Cardiac muscle cell (in vitro differentiated cells and primary cell): ENCODE results near the gene DKK1. TPM values are rescaled to one million over a fixed set of nuclear protein-coding genes. Genes with fewer than 3 reads are reported as not detected.
A peak's percentile ranks its signal among the peaks of the same experiment; 100 is the strongest.

ENCODE experiments used
- DNase-seq, 2 donors: peaks; one replicate each; pipeline versions ENCODE4 v3.0.0 to v3.0.0-alpha.2; 2010 to 2017; ENCODE audit warnings: low read depth in 1 of 2, low spot score in 1 of 2
- H3K27ac ChIP-seq: fragments of 200-600 bp; sonication (generic); 2 replicates; pipeline ENCODE4 v1.5.1; 2016
- H3K27me3 ChIP-seq: fragments of 200-600 bp; sonication (generic); 2 replicates; pipeline ENCODE4 v1.6.0; 2016; ENCODE audit warnings: control low read depth
- H3K36me3 ChIP-seq: fragments of 200-600 bp; sonication (generic); 2 replicates; pipeline ENCODE4 v1.5.1; 2016; ENCODE audit warnings: control low read depth
- H3K4me1 ChIP-seq: fragments of 200-600 bp; sonication (generic); 2 replicates; pipeline ENCODE4 v1.8.1; 2017; ENCODE audit warnings: low read depth, mild to moderate bottlenecking, mixed run types
- H3K4me3 ChIP-seq: fragments of 200-600 bp; sonication (generic); 2 replicates; pipeline ENCODE4 v1.5.1; 2016; ENCODE audit warnings: mild to moderate bottlenecking
- H3K9me3 ChIP-seq: fragments of 200-600 bp; sonication (generic); 2 replicates; pipeline ENCODE4 v1.5.1; 2017; ENCODE audit warnings: low read depth, mild to moderate bottlenecking, control low read depth
- polyA plus RNA-seq: library from polyadenylated mRNA; unstranded; fragments of >200 nt; fragmentation: Nextera tagmentation; extraction: Ambion mirVana; gene quantifications from 2 replicates; pipeline ENCODE4 v1.2.1, GENCODE V29; 2016
- total RNA-seq: library from RNA; depleted of rRNA; stranded (reverse); fragments of >200 nt; gene quantifications from 2 replicates; pipeline ENCODE4 v1.2.3, GENCODE V29; 2016
- TF ChIP-seq, protein P1 (sequence below): IDR thresholded peaks from 2 replicates; pipeline ENCODE4 v1.5.1; 2012; ENCODE audit warnings: low read depth, mild to moderate bottlenecking, low read length

The DKK1 gene
- total and polyA plus RNA-seq, 2 experiments from 2014 or later, result 3.2 to 11.1 TPM

DNA sequence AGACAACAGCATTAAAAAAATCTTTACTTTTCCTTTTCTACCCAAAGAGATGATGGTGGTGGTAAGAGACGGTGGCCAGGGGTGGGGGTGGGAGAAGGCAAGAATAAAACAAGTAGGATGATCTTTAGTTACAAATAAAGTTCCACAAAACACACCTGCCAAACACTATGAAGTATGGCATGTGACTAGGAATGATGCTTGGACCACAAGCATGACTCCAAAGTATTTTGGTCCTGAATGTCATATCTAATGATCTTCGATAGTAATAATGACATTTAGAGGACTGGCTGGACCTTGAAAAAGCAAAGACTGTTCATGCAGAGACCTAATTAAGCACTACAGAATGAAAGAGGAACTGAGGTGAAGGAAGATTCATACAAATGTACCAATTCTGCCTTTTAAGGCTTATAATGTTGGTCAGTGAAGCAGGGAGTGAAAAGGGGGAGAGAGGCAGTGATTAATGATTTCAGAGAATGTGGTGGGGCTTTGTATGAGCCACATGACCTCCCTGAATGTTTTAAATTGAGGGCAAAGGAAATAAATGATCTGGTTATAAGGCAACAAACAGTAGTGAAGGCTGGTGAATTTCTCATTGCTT, 29.6 kb upstream of the DKK1 start:
- Histone ChIP-seq H3K27ac (no peak overlapping the region), H3K4me3 (no peak overlapping the region), H3K4me1 (no peaks in the 10 kb centered on the region), H3K36me3 (no peaks in the 10 kb centered on the region), H3K27me3 (no peaks in the 10 kb centered on the region), H3K9me3 (no peaks in the 10 kb centered on the region)
- DNase-seq, result no peak
- TF ChIP-seq, protein P1, sequence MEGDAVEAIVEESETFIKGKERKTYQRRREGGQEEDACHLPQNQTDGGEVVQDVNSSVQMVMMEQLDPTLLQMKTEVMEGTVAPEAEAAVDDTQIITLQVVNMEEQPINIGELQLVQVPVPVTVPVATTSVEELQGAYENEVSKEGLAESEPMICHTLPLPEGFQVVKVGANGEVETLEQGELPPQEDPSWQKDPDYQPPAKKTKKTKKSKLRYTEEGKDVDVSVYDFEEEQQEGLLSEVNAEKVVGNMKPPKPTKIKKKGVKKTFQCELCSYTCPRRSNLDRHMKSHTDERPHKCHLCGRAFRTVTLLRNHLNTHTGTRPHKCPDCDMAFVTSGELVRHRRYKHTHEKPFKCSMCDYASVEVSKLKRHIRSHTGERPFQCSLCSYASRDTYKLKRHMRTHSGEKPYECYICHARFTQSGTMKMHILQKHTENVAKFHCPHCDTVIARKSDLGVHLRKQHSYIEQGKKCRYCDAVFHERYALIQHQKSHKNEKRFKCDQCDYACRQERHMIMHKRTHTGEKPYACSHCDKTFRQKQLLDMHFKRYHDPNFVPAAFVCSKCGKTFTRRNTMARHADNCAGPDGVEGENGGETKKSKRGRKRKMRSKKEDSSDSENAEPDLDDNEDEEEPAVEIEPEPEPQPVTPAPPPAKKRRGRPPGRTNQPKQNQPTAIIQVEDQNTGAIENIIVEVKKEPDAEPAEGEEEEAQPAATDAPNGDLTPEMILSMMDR, result no peak

DNA sequence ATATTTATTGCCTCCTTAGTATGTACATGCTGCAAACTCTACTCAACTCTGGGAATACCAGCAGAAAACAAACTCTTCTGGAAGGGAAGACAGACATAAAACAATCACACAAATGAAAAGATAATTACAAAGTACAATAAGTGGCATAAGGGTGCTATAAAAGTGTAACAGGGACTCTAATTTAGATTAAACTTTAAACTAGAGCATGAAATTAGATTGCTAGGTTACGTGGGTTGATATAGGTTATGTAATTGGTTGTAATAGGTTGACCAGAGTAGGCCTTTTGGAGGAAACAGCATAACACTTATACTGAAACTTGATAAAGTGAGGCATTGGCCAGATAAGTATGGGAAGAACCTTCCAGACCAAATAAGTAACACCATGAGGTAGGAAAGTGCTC, 26.2 kb upstream of the DKK1 start:
- H3K27me3 ChIP-seq, result no peaks in the 10 kb centered on the region
- TF ChIP-seq, protein P1, result no peak
- no peak overlapping the region for H3K4me3 ChIP-seq
- H3K4me1 ChIP-seq, result no peaks in the 10 kb centered on the region
- H3K9me3 ChIP-seq, result no peaks in the 10 kb centered on the region
- no peak for DNase-seq
- no peak overlapping the region for H3K27ac ChIP-seq
- H3K36me3 ChIP-seq, result no peaks in the 10 kb centered on the region

GRCh38 chr10:52297747-52298146, 16.3 kb upstream of the DKK1 start:
- Histone ChIP-seq H3K36me3 (no peaks in the 10 kb centered on the region), H3K4me3 (no peak overlapping the region), H3K9me3 (no peaks in the 10 kb centered on the region), H3K4me1 (no peaks in the 10 kb centered on the region), H3K27me3 (no peaks in the 10 kb centered on the region), H3K27ac (no peak overlapping the region)
- TF ChIP-seq, protein P1, result no peak
- no peak for DNase-seq

- no peak overlapping the region for H3K27ac ChIP-seq
- no peaks in the 10 kb centered on the region for H3K4me1 ChIP-seq
- H3K36me3 ChIP-seq, result no peaks in the 10 kb centered on the region
- TF ChIP-seq, protein P1, result no peak
- no peaks in the 10 kb centered on the region for H3K27me3 ChIP-seq
- H3K9me3 ChIP-seq, result no peaks in the 10 kb centered on the region
- no peak for DNase-seq
- no peak overlapping the region for H3K4me3 ChIP-seq
These were observed 13.3 kb upstream of the DKK1 start for GRCh38 chr10:52300599-52301277.

DNA sequence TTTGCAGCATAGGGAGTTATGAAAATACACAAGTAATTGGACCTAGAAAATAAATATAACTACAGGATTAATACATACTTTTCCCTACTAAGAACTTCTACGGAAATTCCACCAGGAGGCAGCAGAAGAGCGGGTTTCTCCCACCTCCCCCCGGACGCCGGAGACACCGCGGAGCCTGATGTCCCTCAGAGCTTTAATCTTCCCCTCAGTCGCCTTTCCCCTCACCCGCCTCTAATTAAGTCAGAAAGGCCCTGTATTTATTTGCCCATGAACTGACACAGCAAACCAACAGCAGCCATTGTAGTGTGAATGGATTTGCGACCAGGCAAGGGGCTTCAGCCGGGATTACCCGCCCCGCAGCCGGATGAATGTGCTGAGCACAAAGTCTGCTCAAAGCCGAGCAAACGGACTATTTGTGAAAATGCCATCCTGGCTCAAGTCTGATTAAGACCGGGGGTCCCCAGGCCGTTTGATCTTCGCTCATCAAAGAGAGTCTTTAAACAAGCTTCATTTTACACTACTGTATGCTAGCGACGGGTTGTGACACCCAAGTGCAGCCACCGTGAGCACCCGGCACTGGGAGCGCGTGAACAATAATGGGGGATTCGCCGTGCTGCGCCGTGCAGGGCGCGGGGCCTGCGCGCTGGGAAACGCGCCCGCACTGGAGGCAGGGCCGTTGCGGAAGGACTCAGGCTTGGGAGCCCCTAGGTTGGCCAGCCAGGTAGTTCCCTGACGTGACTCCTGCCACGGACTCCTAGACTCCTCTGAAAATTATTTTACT, 5.6 kb upstream of the DKK1 start:
- no peaks in the 10 kb centered on the region for H3K4me1 ChIP-seq
- no peaks in the 10 kb centered on the region for H3K36me3 ChIP-seq
- no peak overlapping the region for H3K27ac ChIP-seq
- DNase-seq, result peak; percentile 79 to 92
- peaks cover 36% of the 10 kb centered on the region for H3K27me3 ChIP-seq
- TF ChIP-seq, protein P1, result peak; percentile 57
- no peaks in the 10 kb centered on the region for H3K9me3 ChIP-seq
- H3K4me3 ChIP-seq, result peak overlapping the region; percentile 56
